Panc1 (cell line): ENCODE measurements around the gene PRRG4. TPM values are rescaled to one million over a fixed set of nuclear protein-coding genes. Genes with fewer than 3 reads are reported as not detected.
A peak's percentile ranks its signal among the peaks of the same experiment; 100 is the strongest.

ENCODE experiments used
- ATAC-seq: fragments of 200-7000 bp; cut with Tn5 transposase; 2 replicates; pipeline ENCODE4 v1.9.1; 2020; ENCODE audit warnings: mild to moderate bottlenecking, moderate library complexity
- BruUV-seq: library from RNA; stranded (reverse); fragments of 400-500 nt; replicated peaks from 2 replicates; lab custom pipeline; 2021; lab: Mats Ljungman, UMichigan
- CTCF ChIA-PET: fragments of 300-600 bp; sonication (Branson Sonifier 250); formaldehyde crosslinking; loops from one replicate; lab custom pipeline; 2022; ENCODE audit warnings: antibody characterized with exemption; lab: Charles Lee
- POLR2A ChIA-PET: fragments of 300-600 bp; sonication (Branson Sonifier 250); formaldehyde crosslinking; loops from one replicate; lab custom pipeline; 2022; ENCODE audit warnings: antibody characterized with exemption; lab: Charles Lee
- DNase-seq: peaks from one replicate; pipeline ENCODE4 v3.0.0-alpha.2; 2010; ENCODE audit warnings: low read depth, low spot score
- H3K27ac ChIP-seq: 2 replicates; pipeline ENCODE4 v1.5.1; 2011; ENCODE audit warnings: mild to moderate bottlenecking, low read length, inconsistent platforms
- H3K27me3 ChIP-seq: fragments of 200-500 bp; sonication (Bioruptor generic); 2 replicates; pipeline ENCODE4 v1.6.0; 2014; ENCODE audit warnings: low read length, inconsistent platforms; ENCODE audit not compliant: control insufficient read depth, insufficient read depth
- H3K36me3 ChIP-seq: fragments of 200-500 bp; sonication (Bioruptor generic); 2 replicates; pipeline ENCODE4 v1.5.1; 2014; ENCODE audit warnings: inconsistent platforms, mild to moderate bottlenecking, low read length, moderate library complexity; ENCODE audit not compliant: control insufficient read depth, insufficient read depth
- H3K4me1 ChIP-seq: 2 replicates; pipeline ENCODE4 v1.5.1; 2011; ENCODE audit warnings: inconsistent platforms, mild to moderate bottlenecking, low read length, moderate library complexity; ENCODE audit not compliant: control insufficient read depth, insufficient read depth
- H3K4me3 ChIP-seq, 2 experiments: 2 replicates each; pipeline ENCODE4 v1.5.1; 2011 to 2012; ENCODE audit warnings: low read depth in 2 of 2, low read length in 2 of 2, mild to moderate bottlenecking in 2 of 2, inconsistent platforms in 1 of 2, moderate library complexity in 1 of 2
- H3K9me3 ChIP-seq: fragments of 200-500 bp; sonication (Bioruptor generic); 2 replicates; pipeline ENCODE4 v1.5.1; 2014; ENCODE audit warnings: low read depth, mild to moderate bottlenecking, inconsistent platforms, low read length, moderate library complexity; ENCODE audit not compliant: control insufficient read depth, insufficient read depth
- CTCF ChIP-seq: fragments of 450-650 bp; IDR thresholded peaks from 2 replicates; pipeline ENCODE4 v1.5.1; 2017; ENCODE audit warnings: mild to moderate bottlenecking
- POLR2AphosphoS5 ChIP-seq: IDR thresholded peaks from 2 replicates; pipeline ENCODE4 v1.6.1; 2012; ENCODE audit warnings: mild to moderate bottlenecking, low read depth, low read length, moderate library complexity
- REST ChIP-seq, 2 experiments: IDR thresholded peaks; 2 replicates each; pipeline ENCODE4 v1.6.1; 2011 to 2012; ENCODE audit warnings: low read depth in 2 of 2, control low read depth in 1 of 2, low read length in 1 of 2, mild to moderate bottlenecking in 1 of 2, moderate library complexity in 1 of 2; ENCODE audit not compliant: insufficient read depth in 1 of 2
- SIN3A ChIP-seq: IDR thresholded peaks from 2 replicates; pipeline ENCODE4 v1.6.1; 2012; ENCODE audit warnings: low read depth, mild to moderate bottlenecking, low read length, moderate library complexity, borderline replicate concordance; ENCODE audit not compliant: insufficient read depth
- TCF7L2 ChIP-seq: IDR thresholded peaks from 2 replicates; pipeline ENCODE4 v1.6.1; 2011; ENCODE audit warnings: mild to moderate bottlenecking, low read depth, low read length, inconsistent platforms
- in situ Hi-C: cut with HindIII; loops from 2 replicates; pipeline ENCODE4 v1.10.0; 2016; ENCODE audit warnings: low sequenced_read_pairs, low pct_unique_long_range_greater_than_20kb
- intact Hi-C: fragments of 100-400 bp; cut with micrococcal nuclease; formaldehyde crosslinking; loops from one replicate; pipeline ENCODE4 v1.10.0; 2022; ENCODE audit not compliant: unreplicated experiment
- total RNA-seq: library from RNA; stranded (reverse); gene quantifications from one replicate; pipeline ENCODE4 v1.2.1, GENCODE V29; 2021; ENCODE audit not compliant: unreplicated experiment

The PRRG4 gene
- total RNA-seq, 1 experiment from 2014 or later = 0.87 TPM

DNA sequence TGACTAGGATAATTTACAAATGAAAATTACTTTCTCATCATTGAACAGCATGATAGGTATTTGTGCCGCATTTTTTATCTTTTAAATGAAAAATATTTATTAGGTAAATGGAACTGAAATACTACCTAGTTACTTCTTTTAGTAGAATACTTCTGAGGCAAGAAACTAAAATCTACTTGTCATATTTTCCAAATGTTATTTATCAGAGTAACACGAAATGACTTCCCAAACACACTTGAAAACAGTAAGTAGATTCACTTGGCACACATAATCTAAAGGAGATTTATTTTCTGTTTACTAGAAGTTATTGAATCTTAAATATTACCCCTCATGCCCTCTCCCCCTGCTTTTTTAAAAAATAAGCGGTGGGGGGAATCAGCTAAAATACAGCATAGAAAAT, 65.2 kb downstream of the PRRG4 start:
- peak overlapping the region; percentile 85 to 92; a peak in 3 of 4 replicates for H3K4me3 ChIP-seq
- H3K9me3 ChIP-seq = no peaks in the 10 kb centered on the region
- in situ Hi-C loops (no loop called here), intact Hi-C loops (no loop called here)
- H3K27me3 ChIP-seq = no peaks in the 10 kb centered on the region
- POLR2A ChIA-PET = interaction anchor here (1.0 kb wide), 1 partner anchor 170 kb away, joined by 3 read pairs; no protein-coding TSS in a partner anchor
- peaks cover 5% of the 10 kb centered on the region for H3K36me3 ChIP-seq
- peaks cover 27% of the 10 kb centered on the region for H3K4me1 ChIP-seq
- BruUV-seq = TSS peak; percentile 64
- no peak for ATAC-seq
- peak overlapping the region; percentile 81 for H3K27ac ChIP-seq
- no peak for TF ChIP-seq TCF7L2
- no peak for TF ChIP-seq SIN3A
- TF ChIP-seq POLR2AphosphoS5 = no peak
- no peak for TF ChIP-seq CTCF
- TF ChIP-seq REST (IDR thresholded peaks at IDR 0.05; ENCODE audit: insufficient read depth in 1 of 2, low read depth in 2 of 2, low read length in 1 of 2) = no peak
- CTCF ChIA-PET = interaction anchor here (1.2 kb wide), 1 partner anchor 9 kb away, joined by 4 read pairs; no protein-coding TSS in a partner anchor
- no peak for DNase-seq

GRCh38 chr11:32895471-32895870, 65.7 kb downstream of the PRRG4 start:
- Histone ChIP-seq H3K9me3 (no peaks in the 10 kb centered on the region), H3K4me3 (no peak overlapping the region), H3K27ac (0 out of 2 replicates have a peak overlapping the region, but pooled peaks have one; percentile 19), H3K27me3 (no peaks in the 10 kb centered on the region), H3K4me1 (peaks cover 27% of the 10 kb centered on the region), H3K36me3 (peaks cover 5% of the 10 kb centered on the region)
- no peak for ATAC-seq
- TF ChIP-seq POLR2AphosphoS5 = no peak
- TF ChIP-seq SIN3A = no peak
- no peak for TF ChIP-seq CTCF
- no TSS peak for BruUV-seq
- ChIA-PET CTCF (no interaction called here), POLR2A (no interaction called here)
- in situ Hi-C loops (no loop called here), intact Hi-C loops (no loop called here)
- no peak for DNase-seq
